K562 (cell line): Measurements from ENCODE around the gene SESN3. TPM values are rescaled to one million over a fixed set of nuclear protein-coding genes. Genes with fewer than 3 reads are reported as not detected.
A peak's percentile ranks its signal among the peaks of the same experiment; 100 is the strongest.

ENCODE experiments used
- CTCF ChIP-seq, 3 experiments: IDR thresholded peaks in 2 of 3; conservative IDR thresholded peaks in 1 of 3; 2 replicates each; pipeline ENCODE4 v1.5.1; 2011 to 2012; ENCODE audit warnings: low read length in 3 of 3, mild to moderate bottlenecking in 3 of 3, control low read depth in 2 of 3, improper control_type of control experiment in 1 of 3, inconsistent platforms in 1 of 3, low read depth in 1 of 3, mixed read lengths in 1 of 3, moderate library complexity in 1 of 3; ENCODE audit not compliant: insufficient read depth in 2 of 3
- GABPA ChIP-seq: fragments of 200-800 bp; sonication (Bioruptor generic); conservative IDR thresholded peaks from 2 replicates; pipeline ENCODE4 v1.6.1; 2016; ENCODE audit warnings: low read depth, missing genetic modification characterization, missing compliant biosample characterization
- HMG20A ChIP-seq: fragments of 450-650 bp; formaldehyde crosslinking; conservative IDR thresholded peaks from 2 replicates; pipeline ENCODE4 v1.4.0; 2020; ENCODE audit warnings: mild to moderate bottlenecking, mixed read lengths
- MBD1 ChIP-seq: fragments of 250-450 bp; sonication (Bioruptor Pico); IDR thresholded peaks from 2 replicates; pipeline ENCODE4 v1.8.0; 2022; ENCODE audit warnings: inconsistent platforms
- MYC ChIP-seq, 2 experiments: fragments of 250-450 bp in 1 of 2; sonication (Bioruptor Pico) in 1 of 2; IDR thresholded peaks; 2 replicates each; pipeline versions ENCODE4 v1.5.1 to v1.6.1; 2012 to 2021; ENCODE audit warnings: low read depth in 2 of 2, borderline replicate concordance in 1 of 2, improper control_type of control experiment in 1 of 2, low read length in 1 of 2, mild to moderate bottlenecking in 1 of 2, moderate library complexity in 1 of 2
- RAD21 ChIP-seq, 2 experiments: fragments of 250-450 bp in 1 of 2; fragments of 450-650 bp in 1 of 2; sonication (Bioruptor Pico) in 1 of 2; formaldehyde crosslinking in 1 of 2; IDR thresholded peaks in 1 of 2; conservative IDR thresholded peaks in 1 of 2; 2 replicates each; pipeline versions ENCODE4 v1.4.0 to v1.8.0; 2020 to 2022; ENCODE audit warnings: mild to moderate bottlenecking in 2 of 2, moderate library complexity in 1 of 2
- RBM34 ChIP-seq: fragments of 200-400 bp; formaldehyde crosslinking; IDR thresholded peaks from 2 replicates; pipeline ENCODE4 v1.6.1; 2018; ENCODE audit warnings: low read length, borderline replicate concordance; ENCODE audit not compliant: insufficient read depth
- SMC3 ChIP-seq: conservative IDR thresholded peaks from 2 replicates; pipeline ENCODE4 v1.6.1; 2011; ENCODE audit warnings: low read depth, low read length, improper control_type of control experiment; ENCODE audit not compliant: insufficient read depth
- TRIM24 ChIP-seq, 2 experiments: fragments of 450-650 bp; IDR thresholded peaks; 2 replicates each; pipeline ENCODE4 v1.6.1; 2016
- USF1 ChIP-seq: sonication (generic); formaldehyde crosslinking; IDR thresholded peaks from 2 replicates; pipeline ENCODE4 v1.9.0; 2022; ENCODE audit warnings: mild to moderate bottlenecking, missing genetic modification reagents
- ZBTB40 ChIP-seq, 2 experiments: fragments of 450-650 bp in 1 of 2; sonication (generic) in 1 of 2; formaldehyde crosslinking in 1 of 2; IDR thresholded peaks; 2 replicates each; pipeline versions ENCODE4 v1.7.1 to v1.9.0; 2016 to 2022; ENCODE audit warnings: inconsistent platforms in 1 of 2, mild to moderate bottlenecking in 1 of 2, missing genetic modification reagents in 1 of 2
- ZNF274 ChIP-seq: IDR thresholded peaks from 2 replicates; pipeline ENCODE4 v1.6.1; 2011; ENCODE audit warnings: low read depth, mild to moderate bottlenecking, low read length, moderate library complexity, borderline replicate concordance
- ZNF316 ChIP-seq: fragments of 450-650 bp; IDR thresholded peaks from 2 replicates; pipeline ENCODE4 v1.6.1; 2016
- polyA plus RNA-seq, 8 experiments: library from polyadenylated mRNA; depleted of rRNA in 4 of 8; stranded (reverse) in 5 of 8; unstranded in 3 of 8; fragments of >200 nt; fragmentation: Nextera tagmentation in 2 of 8; fragmentation: Illumina TruSeq in 1 of 8; extraction: Ambion mirVana in 2 of 8; extraction: Trizol in 1 of 8; gene quantifications; 2 replicates each; pipeline versions ENCODE4 v1.2.1 to v1.2.3, GENCODE V29; 2011 to 2014; ENCODE audit warnings: inconsistent platforms in 1 of 8, missing spikeins in 1 of 8
- total RNA-seq, 7 experiments: library from RNA; depleted of rRNA in 6 of 7; stranded (reverse); fragments of >200 nt in 6 of 7; fragmentation: Illumina TruSeq in 2 of 7; extraction: Trizol in 2 of 7; gene quantifications; 2 replicates each; pipeline versions ENCODE4 v1.2.1 to v1.2.3, GENCODE V29; 2011 to 2021; ENCODE audit warnings: low replicate concordance in 1 of 7

The SESN3 gene
- total and polyA plus RNA-seq, 9 of the 15 experiments (the other 6 are each of a cell fraction or from before 2014, with no cell fraction given): 0.44 to 2.6 (median 1.5) TPM

GRCh38 chr11:95154514-95154913, 76.5 kb downstream of the SESN3 start (continued):
- no peak for TF ChIP-seq ZBTB40 (IDR thresholded peaks at IDR 0.05)
- no peak for TF ChIP-seq ZBTB40 (CRISPR knock-in tag; IDR thresholded peaks at IDR 0.05)
- TF ChIP-seq SMC3: peak; percentile 82
- no peak for TF ChIP-seq RBM34
- TF ChIP-seq CTCF (IDR thresholded peaks at IDR 0.05 in 2 of 3, conservative IDR thresholded peaks at IDR 0.05 in 1 of 3; ENCODE audit: insufficient read depth in 2 of 3, low read depth in 1 of 3, low read length in 3 of 3): peak; percentile 66 to 77 (median 74)
- no peak for TF ChIP-seq GABPA (tag)
- no peak for TF ChIP-seq USF1 (CRISPR knock-in tag)
- no peak for TF ChIP-seq HMG20A (CRISPR knock-in tag)
- TF ChIP-seq TRIM24 (IDR thresholded peaks at IDR 0.05): peak in 1 of 2 experiments; percentile 51; a peak in 2 of 4 replicates
- TF ChIP-seq ZNF316: peak; percentile 88
- no peak for TF ChIP-seq MBD1 (CRISPR knock-in tag)
- TF ChIP-seq ZNF274: no peak
- no peak for TF ChIP-seq MYC (IDR thresholded peaks at IDR 0.05; ENCODE audit: low read depth, low read length)
- TF ChIP-seq MYC (CRISPR knock-in tag; IDR thresholded peaks at IDR 0.05; ENCODE audit: borderline replicate concordance, low read depth): no peak
- TF ChIP-seq RAD21 (CRISPR knock-in tag; conservative IDR thresholded peaks at IDR 0.05 in 1 of 2, IDR thresholded peaks at IDR 0.05 in 1 of 2): peak; percentile 95 to 96
